GM23248 (cell line): ENCODE data around the gene HDAC7.

ENCODE experiments used
- EZH2 ChIP-seq: fragments of 200-600 bp; sonication (generic); IDR thresholded peaks from 2 replicates; pipeline ENCODE4 v1.6.1; 2018; ENCODE audit warnings: antibody characterized with exemption, mild to moderate bottlenecking; ENCODE audit not compliant: insufficient read depth, poor library complexity, severe bottlenecking
- EZH2phosphoT487 ChIP-seq: fragments of 200-600 bp; sonication (generic); IDR thresholded peaks from 2 replicates; pipeline ENCODE4 v1.6.1; 2018; ENCODE audit warnings: antibody characterized with exemption, moderate library complexity, mild to moderate bottlenecking, low read depth; ENCODE audit not compliant: insufficient read depth

GRCh38 chr12:47860873-47861272 is 41.2 kb upstream of the HDAC7 start:
- no peak for TF ChIP-seq EZH2
- TF ChIP-seq EZH2phosphoT487 = no peak
